HG03108 (cell line): ENCODE data around the gene SLC9A3.

Experiments used
- ATAC-seq: cut with Tn5 transposase; IDR thresholded peaks from one replicate; pipeline ENCODE4 v1.9.1; 2021; ENCODE audit warnings: moderate library complexity; ENCODE audit not compliant: unreplicated experiment

SLC9A3 gene

GRCh38 chr5:539469-540070, 15.3 kb upstream of the SLC9A3 start:
- ATAC-seq, result no peak

GRCh38 chr5:538801-539468, 14.7 kb upstream of the SLC9A3 start:
- no peak for ATAC-seq

- ATAC-seq, result no peak
Measured at GRCh38 chr5:538271-538771, 14.1 kb upstream of the SLC9A3 start.

GRCh38 chr5:537621-538071, 13.4 kb upstream of the SLC9A3 start:
- no peak for ATAC-seq

GRCh38 chr5:537098-537497, 12.8 kb upstream of the SLC9A3 start:
- ATAC-seq, result no peak

- ATAC-seq, result no peak
Measured at GRCh38 chr5:535846-536698, 11.8 kb upstream of the SLC9A3 start.

- no peak for ATAC-seq
Measured at GRCh38 chr5:534743-535671, 10.8 kb upstream of the SLC9A3 start.

- ATAC-seq, result no peak
Measured at GRCh38 chr5:533955-534742, 9.9 kb upstream of the SLC9A3 start.

GRCh38 chr5:533243-533954, 9.2 kb upstream of the SLC9A3 start:
- no peak for ATAC-seq

- no peak for ATAC-seq
Measured at GRCh38 chr5:532521-533242, 8.4 kb upstream of the SLC9A3 start.

- ATAC-seq, result no peak
Measured at GRCh38 chr5:531749-532315, 7.6 kb upstream of the SLC9A3 start.

- no peak for ATAC-seq
Measured at GRCh38 chr5:531101-531748, 7.0 kb upstream of the SLC9A3 start.

- ATAC-seq, result no peak
Measured at GRCh38 chr5:530001-530955, 6.0 kb upstream of the SLC9A3 start.

GRCh38 chr5:528629-529511, 4.6 kb upstream of the SLC9A3 start:
- ATAC-seq, result no peak
